GM10266 (cell line): ENCODE data around the gene USP1.
A peak's percentile ranks its signal among the peaks of the same experiment; 100 is the strongest.

Experiments
- DNase-seq: peaks from one replicate; pipeline ENCODE4 v3.0.0; 2012; ENCODE audit errors: extremely low spot score
- CTCF ChIP-seq: IDR thresholded peaks from 2 replicates; pipeline ENCODE4 v1.5.1; 2012; ENCODE audit warnings: mild to moderate bottlenecking, low read depth; ENCODE audit not compliant: control insufficient read depth, insufficient read depth; ENCODE audit errors: missing control alignments

Gene USP1

GRCh38 chr1:62436466-62437272, at the start of gene USP1:
Gene USP1 (plus strand): TSS chr1:62437049. CDS start chr1:62439868, 2,819 bp downstream.
- peak; percentile 1 for TF ChIP-seq CTCF
- DNase-seq, result peak; percentile 96

GRCh38 chr1:62389531-62389930, 47.3 kb upstream of the USP1 start:
- DNase-seq, result no peak
- no peak for TF ChIP-seq CTCF

- no peak for DNase-seq
- no peak for TF ChIP-seq CTCF
Observed at GRCh38 chr1:62390071-62390470, 46.8 kb upstream of the USP1 start.

- peak; percentile 32 for DNase-seq
Observed at GRCh38 chr1:62391369-62391971, 45.4 kb upstream of the USP1 start.

GRCh38 chr1:62392951-62393350, 43.9 kb upstream of the USP1 start:
- no peak for DNase-seq
- TF ChIP-seq CTCF, result no peak

More at GRCh38 chr1:62391369-62391971, 45.4 kb upstream of the USP1 start:
- TF ChIP-seq CTCF, result peak; percentile 54

GRCh38 chr1:62394646-62395045, 42.2 kb upstream of the USP1 start:
- no peak for DNase-seq
- no peak for TF ChIP-seq CTCF

- TF ChIP-seq CTCF, result no peak
- no peak for DNase-seq
Observed at GRCh38 chr1:62395291-62395690, 41.6 kb upstream of the USP1 start.
